VCaP (cell line): ENCODE measurements around the gene FERMT3.
A peak's percentile ranks its signal among the peaks of the same experiment; 100 is the strongest.

Experiments used
- H3K27ac ChIP-seq: fragments of 450-650 bp; 2 replicates; pipeline ENCODE4 v1.5.1; 2017
- CTCF ChIP-seq: fragments of 450-650 bp; conservative IDR thresholded peaks from 2 replicates; pipeline ENCODE4 v1.5.1; 2017; ENCODE audit warnings: mild to moderate bottlenecking, moderate library complexity

FERMT3 gene

DNA sequence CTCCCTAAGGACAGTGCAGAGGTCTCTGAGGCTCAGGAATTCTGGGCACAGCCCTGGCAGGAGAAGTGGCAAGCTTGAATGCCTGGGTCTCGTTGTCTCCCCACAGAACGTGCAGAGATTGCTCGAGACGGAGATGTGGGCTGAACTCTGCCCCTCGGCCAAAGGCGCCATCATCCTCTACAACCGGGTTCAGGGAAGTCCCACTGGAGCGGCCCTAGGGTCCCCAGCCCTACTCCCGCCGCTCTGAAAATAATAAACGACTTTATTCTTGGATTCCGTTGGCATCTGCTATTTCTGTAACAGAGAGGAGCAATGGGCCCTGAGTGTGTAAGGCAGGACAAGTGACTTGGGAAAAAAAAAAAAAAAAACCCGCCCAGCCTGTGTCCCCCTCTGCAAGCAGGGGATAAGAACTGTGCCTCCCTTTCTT is 23.2 kb downstream of the FERMT3 start:
- peak overlapping the region; percentile 94 for H3K27ac ChIP-seq

DNA sequence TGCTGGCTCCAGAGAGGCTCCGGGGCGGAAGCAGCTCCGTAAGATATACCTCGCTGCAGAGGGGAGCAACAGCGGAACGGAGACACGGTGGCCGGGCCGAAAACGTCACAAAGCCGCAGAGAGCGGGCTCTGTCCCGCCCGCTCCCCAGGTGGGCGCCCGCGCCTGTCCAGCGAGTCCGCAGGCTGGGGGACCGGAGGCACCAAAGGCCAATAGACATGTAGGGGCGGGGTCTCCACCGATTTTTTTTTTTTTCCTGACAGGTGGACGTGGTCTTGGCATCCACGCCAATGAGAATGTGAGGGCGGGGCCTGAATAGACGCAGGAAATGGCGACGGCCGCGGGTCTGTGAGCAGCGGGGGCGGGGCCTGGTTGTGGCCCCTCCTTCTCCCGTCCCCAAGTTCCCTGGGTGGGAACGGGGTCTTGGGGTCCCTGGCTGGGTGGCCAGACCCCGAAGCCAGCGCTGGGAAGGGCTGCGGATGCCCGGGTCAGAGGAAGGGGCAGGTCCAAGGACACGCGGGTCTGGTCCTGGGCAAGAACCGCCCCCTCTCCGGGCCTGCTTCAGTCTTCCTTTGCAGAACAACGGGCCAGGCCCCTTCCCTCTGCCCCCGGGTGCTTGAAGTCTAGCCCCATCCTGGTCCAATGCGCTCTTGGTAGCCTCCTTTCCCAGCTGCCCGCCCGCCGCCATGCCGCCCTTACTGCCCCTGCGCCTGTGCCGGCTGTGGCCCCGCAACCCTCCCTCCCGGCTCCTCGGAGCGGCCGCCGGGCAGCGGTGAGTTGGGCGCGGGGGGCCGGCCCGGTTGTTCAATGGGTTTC is 23.9 kb downstream of the FERMT3 start, which contains the start of gene DNAJC4:
DNAJC4 (plus strand) TSS at position 378 of the 814 bp plus-strand sequence; CDS start at position 685, 307 bp downstream.
- TF ChIP-seq CTCF, result no peak; the same call in 1 of the 2 replicates
- peak within 1 kb of the TSS; percentile 94 for H3K27ac ChIP-seq

More for the DNA sequence above, 23.2 kb downstream of the FERMT3 start:
- no peak for TF ChIP-seq CTCF

- no peak for TF ChIP-seq CTCF
- peak overlapping the region; percentile 94 for H3K27ac ChIP-seq
Observed at GRCh38 chr11:64230985-64231365, 24.5 kb downstream of the FERMT3 start.

GRCh38 chr11:64231546-64231945 is 25.0 kb downstream of the FERMT3 start:
- H3K27ac ChIP-seq, result peak overlapping the region; percentile 94; the same call in 1 of the 2 replicates
- TF ChIP-seq CTCF, result no peak

- no peak for TF ChIP-seq CTCF
- H3K27ac ChIP-seq, result peak overlapping the region; percentile 95
Observed at GRCh38 chr11:64232182-64232966, 25.9 kb downstream of the FERMT3 start.

GRCh38 chr11:64232967-64233315 is 26.4 kb downstream of the FERMT3 start:
- H3K27ac ChIP-seq, result peak overlapping the region; percentile 95

More at GRCh38 chr11:64232967-64233315, 26.4 kb downstream of the FERMT3 start:
- TF ChIP-seq CTCF, result no peak
